Liver (tissue), 9 donors: ENCODE results near the gene ARRDC1. TPM values are rescaled to one million over a fixed set of nuclear protein-coding genes. Genes with fewer than 3 reads are reported as not detected.

Experiments used
- DNase-seq: peaks from one replicate; pipeline ENCODE4 v3.0.0-alpha.2; 2017; ENCODE audit warnings: low spot score
- H3K27ac ChIP-seq, 2 donors: one replicate each; pipeline ENCODE4 v1.7.0; 2013; ENCODE audit warnings: inconsistent platforms in 2 of 2, low read length in 2 of 2, control low read depth in 1 of 2, low read depth in 1 of 2, mild to moderate bottlenecking in 1 of 2
- H3K27me3 ChIP-seq, 4 donors: one replicate each; pipeline versions ENCODE4 v1.6.1 to v1.7.0; 2013; ENCODE audit warnings: low read length in 3 of 4, inconsistent platforms in 1 of 4, mild to moderate bottlenecking in 1 of 4, moderate library complexity in 1 of 4; ENCODE audit not compliant: control insufficient read depth in 4 of 4, insufficient read depth in 4 of 4
- H3K36me3 ChIP-seq, 4 donors: one replicate each; pipeline versions ENCODE4 v1.6.1 to v1.7.0; 2013; ENCODE audit warnings: low read length in 3 of 4, mild to moderate bottlenecking in 3 of 4, low read depth in 1 of 4, moderate library complexity in 1 of 4; ENCODE audit not compliant: control insufficient read depth in 4 of 4, insufficient read depth in 3 of 4
- H3K4me1 ChIP-seq, 4 donors: one replicate each; pipeline versions ENCODE4 v1.6.1 to v1.7.0; 2013; ENCODE audit warnings: low read length in 3 of 4, mild to moderate bottlenecking in 3 of 4, moderate library complexity in 1 of 4; ENCODE audit not compliant: control insufficient read depth in 4 of 4, insufficient read depth in 4 of 4
- H3K4me3 ChIP-seq, 3 donors: one replicate each; pipeline versions ENCODE4 v1.6.1 to v1.7.0; 2013; ENCODE audit warnings: low read length in 3 of 3, control low read depth in 1 of 3, low read depth in 1 of 3, mild to moderate bottlenecking in 1 of 3
- H3K9ac ChIP-seq, 2 donors: one replicate each; pipeline ENCODE4 v1.7.0; 2013; ENCODE audit warnings: low read length in 2 of 2, mild to moderate bottlenecking in 2 of 2, moderate library complexity in 2 of 2, control low read depth in 1 of 2, low read depth in 1 of 2
- H3K9me3 ChIP-seq, 4 donors: one replicate each; pipeline versions ENCODE4 v1.6.1 to v1.7.0; 2013; ENCODE audit warnings: low read length in 3 of 4; ENCODE audit not compliant: control insufficient read depth in 4 of 4
- CTCF ChIP-seq: fragments of 150-350 bp; IDR thresholded peaks from 2 replicates; pipeline ENCODE4 v1.5.1; 2017; ENCODE audit warnings: improper control_type of control experiment, low read depth, low read length; ENCODE audit not compliant: missing input control
- EGR1 ChIP-seq, 2 donors: IDR thresholded peaks; 2 replicates each; pipeline ENCODE4 v1.6.1; 2016 to 2018; ENCODE audit warnings: antibody characterized with exemption in 2 of 2, low read depth in 2 of 2
- FOXA1 ChIP-seq: IDR thresholded peaks from 2 replicates; pipeline ENCODE4 v1.6.1; 2016; ENCODE audit warnings: antibody characterized with exemption
- GABPA ChIP-seq, 2 donors: IDR thresholded peaks in 1 of 2; conservative IDR thresholded peaks in 1 of 2; 2 replicates each; pipeline ENCODE4 v1.6.1; 2016; ENCODE audit warnings: antibody characterized with exemption in 2 of 2, mild to moderate bottlenecking in 1 of 2, moderate library complexity in 1 of 2
- HNF4A ChIP-seq, 2 donors: conservative IDR thresholded peaks; 2 replicates each; pipeline ENCODE4 v1.6.1; 2016; ENCODE audit warnings: antibody characterized with exemption in 2 of 2, mild to moderate bottlenecking in 2 of 2
- HNF4G ChIP-seq: IDR thresholded peaks from 2 replicates; pipeline ENCODE4 v1.6.1; 2016; ENCODE audit warnings: antibody characterized with exemption
- JUND ChIP-seq, 2 donors: IDR thresholded peaks; 2 replicates each; pipeline ENCODE4 v1.6.1; 2016; ENCODE audit warnings: antibody characterized with exemption in 2 of 2
- NR2F2 ChIP-seq: IDR thresholded peaks from 2 replicates; pipeline ENCODE4 v1.6.1; 2016; ENCODE audit warnings: antibody characterized with exemption
- SP1 ChIP-seq: IDR thresholded peaks from 2 replicates; pipeline ENCODE4 v1.6.1; 2018; ENCODE audit warnings: antibody characterized with exemption, mild to moderate bottlenecking
- TAF1 ChIP-seq: conservative IDR thresholded peaks from 2 replicates; pipeline ENCODE4 v1.6.1; 2016; ENCODE audit warnings: antibody characterized with exemption, mild to moderate bottlenecking
- YY1 ChIP-seq: IDR thresholded peaks from 2 replicates; pipeline ENCODE4 v1.6.1; 2016; ENCODE audit warnings: antibody characterized with exemption, mild to moderate bottlenecking
- WGBS: extraction: QIAGEN DNeasy Blood & Tissue Kit; methylation state at CpG from one replicate; pipeline ENCODE4 v1.1.7; 2013; 5-methylcytosine and 5-hydroxymethylcytosine counted together
- polyA plus RNA-seq, 2 donors: library from polyadenylated mRNA; stranded (reverse) in 1 of 2; unstranded in 1 of 2; fragments of 200-250 nt in 1 of 2; fragments of >200 nt in 1 of 2; fragmentation: Nextera tagmentation in 1 of 2; extraction: Ambion mirVana in 1 of 2; gene quantifications; one replicate each; pipeline versions ENCODE4 v1.2.1 to v1.2.3, GENCODE V29; 2013 to 2015
- total RNA-seq, 2 donors: library from RNA; depleted of rRNA; stranded (reverse); fragments of >200 nt; gene quantifications; one replicate each; pipeline ENCODE4 v1.2.3, GENCODE V29; 2014
- TF ChIP-seq, protein P1 (sequence below): IDR thresholded peaks from 2 replicates; pipeline ENCODE4 v1.6.1; 2016; ENCODE audit warnings: antibody characterized with exemption, mild to moderate bottlenecking
- TF ChIP-seq, protein P2 (sequence below): IDR thresholded peaks from 2 replicates; pipeline ENCODE4 v1.6.1; 2016; ENCODE audit warnings: antibody characterized with exemption
- TF ChIP-seq, protein P3 (sequence below): IDR thresholded peaks from 2 replicates; pipeline ENCODE4 v1.6.1; 2016; ENCODE audit warnings: antibody characterized with exemption
- donor health status: healthy.
- donor health status: healthy.
- donor health status: healthy.
- donor health status: healthy.
- donor health status: healthy.

The ARRDC1 gene
- total and polyA plus RNA-seq, 4 donors = 9.8 to 31.6 (median 23.4) TPM

DNA sequence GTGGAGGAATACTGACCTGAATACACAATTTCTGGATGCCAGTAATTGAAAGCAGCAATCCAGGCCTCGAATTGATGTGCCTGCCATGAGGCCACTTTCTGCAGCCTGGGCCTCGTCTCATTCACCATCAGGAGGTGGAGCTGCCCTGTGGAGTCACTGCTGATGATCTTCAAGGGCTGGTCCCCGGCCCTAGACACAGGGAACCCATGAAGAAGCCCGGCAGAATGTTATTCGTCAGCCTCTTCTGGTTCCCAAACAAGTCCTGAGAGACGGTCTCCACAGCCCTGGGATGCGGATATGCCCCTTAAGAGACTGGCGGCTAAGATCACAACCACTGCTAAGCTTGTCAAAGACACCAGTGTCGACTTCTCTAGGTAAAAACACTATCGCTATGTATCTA lies 31.3 kb upstream of the ARRDC1 start:
- no peak overlapping the region for H3K9ac ChIP-seq
- no peak overlapping the region for H3K4me3 ChIP-seq
- WGBS = 94% methylated on average over 10 of the region's 10 CpGs
- peaks cover 7 to 32% (median 10%) of the 10 kb centered on the region in 4 donors for H3K36me3 ChIP-seq
- peaks cover 4 to 25% (median 18%) of the 10 kb centered on the region in 4 donors for H3K4me1 ChIP-seq
- no peaks in the 10 kb centered on the region for H3K27me3 ChIP-seq
- H3K27ac ChIP-seq = no peak overlapping the region
- TF ChIP-seq FOXA1 (no peak), SP1 (no peak), JUND (IDR thresholded peaks at IDR 0.05) (no peak), TAF1 (no peak), EGR1 (IDR thresholded peaks at IDR 0.05; ENCODE audit: low read depth in 2 of 2) (no peak), NR2F2 (no peak), HNF4A (conservative IDR thresholded peaks at IDR 0.05) (no peak), HNF4G (no peak), CTCF (no peak), GABPA (IDR thresholded peaks at IDR 0.05 in 1 of 2, conservative IDR thresholded peaks at IDR 0.05 in 1 of 2) (no peak)
- TF ChIP-seq, protein P1, sequence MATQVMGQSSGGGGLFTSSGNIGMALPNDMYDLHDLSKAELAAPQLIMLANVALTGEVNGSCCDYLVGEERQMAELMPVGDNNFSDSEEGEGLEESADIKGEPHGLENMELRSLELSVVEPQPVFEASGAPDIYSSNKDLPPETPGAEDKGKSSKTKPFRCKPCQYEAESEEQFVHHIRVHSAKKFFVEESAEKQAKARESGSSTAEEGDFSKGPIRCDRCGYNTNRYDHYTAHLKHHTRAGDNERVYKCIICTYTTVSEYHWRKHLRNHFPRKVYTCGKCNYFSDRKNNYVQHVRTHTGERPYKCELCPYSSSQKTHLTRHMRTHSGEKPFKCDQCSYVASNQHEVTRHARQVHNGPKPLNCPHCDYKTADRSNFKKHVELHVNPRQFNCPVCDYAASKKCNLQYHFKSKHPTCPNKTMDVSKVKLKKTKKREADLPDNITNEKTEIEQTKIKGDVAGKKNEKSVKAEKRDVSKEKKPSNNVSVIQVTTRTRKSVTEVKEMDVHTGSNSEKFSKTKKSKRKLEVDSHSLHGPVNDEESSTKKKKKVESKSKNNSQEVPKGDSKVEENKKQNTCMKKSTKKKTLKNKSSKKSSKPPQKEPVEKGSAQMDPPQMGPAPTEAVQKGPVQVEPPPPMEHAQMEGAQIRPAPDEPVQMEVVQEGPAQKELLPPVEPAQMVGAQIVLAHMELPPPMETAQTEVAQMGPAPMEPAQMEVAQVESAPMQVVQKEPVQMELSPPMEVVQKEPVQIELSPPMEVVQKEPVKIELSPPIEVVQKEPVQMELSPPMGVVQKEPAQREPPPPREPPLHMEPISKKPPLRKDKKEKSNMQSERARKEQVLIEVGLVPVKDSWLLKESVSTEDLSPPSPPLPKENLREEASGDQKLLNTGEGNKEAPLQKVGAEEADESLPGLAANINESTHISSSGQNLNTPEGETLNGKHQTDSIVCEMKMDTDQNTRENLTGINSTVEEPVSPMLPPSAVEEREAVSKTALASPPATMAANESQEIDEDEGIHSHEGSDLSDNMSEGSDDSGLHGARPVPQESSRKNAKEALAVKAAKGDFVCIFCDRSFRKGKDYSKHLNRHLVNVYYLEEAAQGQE = no peak
- TF ChIP-seq, protein P2, sequence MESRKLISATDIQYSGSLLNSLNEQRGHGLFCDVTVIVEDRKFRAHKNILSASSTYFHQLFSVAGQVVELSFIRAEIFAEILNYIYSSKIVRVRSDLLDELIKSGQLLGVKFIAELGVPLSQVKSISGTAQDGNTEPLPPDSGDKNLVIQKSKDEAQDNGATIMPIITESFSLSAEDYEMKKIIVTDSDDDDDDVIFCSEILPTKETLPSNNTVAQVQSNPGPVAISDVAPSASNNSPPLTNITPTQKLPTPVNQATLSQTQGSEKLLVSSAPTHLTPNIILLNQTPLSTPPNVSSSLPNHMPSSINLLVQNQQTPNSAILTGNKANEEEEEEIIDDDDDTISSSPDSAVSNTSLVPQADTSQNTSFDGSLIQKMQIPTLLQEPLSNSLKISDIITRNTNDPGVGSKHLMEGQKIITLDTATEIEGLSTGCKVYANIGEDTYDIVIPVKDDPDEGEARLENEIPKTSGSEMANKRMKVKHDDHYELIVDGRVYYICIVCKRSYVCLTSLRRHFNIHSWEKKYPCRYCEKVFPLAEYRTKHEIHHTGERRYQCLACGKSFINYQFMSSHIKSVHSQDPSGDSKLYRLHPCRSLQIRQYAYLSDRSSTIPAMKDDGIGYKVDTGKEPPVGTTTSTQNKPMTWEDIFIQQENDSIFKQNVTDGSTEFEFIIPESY = no peak
- no peaks in the 10 kb centered on the region for H3K9me3 ChIP-seq
- no peak for DNase-seq

DNA sequence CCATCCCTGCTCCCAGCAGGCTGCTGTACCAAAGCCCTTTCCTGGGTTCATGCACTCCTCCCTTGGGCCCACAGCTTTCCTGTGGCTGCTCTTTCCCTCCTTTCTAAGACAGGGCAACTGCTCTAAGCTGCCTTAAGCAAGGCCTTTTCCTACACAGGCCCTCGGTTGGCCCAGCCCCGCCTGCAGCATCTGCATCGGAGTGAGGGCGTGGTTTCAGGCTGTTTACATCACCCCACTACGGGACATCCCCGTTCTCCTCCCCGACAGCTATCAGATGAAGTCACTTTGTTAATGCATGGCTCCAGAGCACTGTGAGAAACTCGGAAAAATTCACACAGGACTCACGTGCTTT lies 30.1 kb upstream of the ARRDC1 start:
- 71% methylated on average over 9 of the region's 9 CpGs for WGBS
- no peak overlapping the region for H3K4me3 ChIP-seq
- no peaks in the 10 kb centered on the region for H3K9me3 ChIP-seq
- no peak for DNase-seq
- H3K27me3 ChIP-seq = no peaks in the 10 kb centered on the region
- H3K27ac ChIP-seq = no peak overlapping the region
- TF ChIP-seq, protein P3, sequence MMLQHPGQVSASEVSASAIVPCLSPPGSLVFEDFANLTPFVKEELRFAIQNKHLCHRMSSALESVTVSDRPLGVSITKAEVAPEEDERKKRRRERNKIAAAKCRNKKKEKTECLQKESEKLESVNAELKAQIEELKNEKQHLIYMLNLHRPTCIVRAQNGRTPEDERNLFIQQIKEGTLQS = no peak
- TF ChIP-seq YY1 = no peak
- TF ChIP-seq NR2F2 = no peak
- peaks cover 6 to 33% (median 18%) of the 10 kb centered on the region in 4 donors for H3K4me1 ChIP-seq
- peaks cover 7 to 32% (median 10%) of the 10 kb centered on the region in 4 donors for H3K36me3 ChIP-seq
- H3K9ac ChIP-seq = no peak overlapping the region
